ENCODE measurements around the gene EPHA6.

DNA sequence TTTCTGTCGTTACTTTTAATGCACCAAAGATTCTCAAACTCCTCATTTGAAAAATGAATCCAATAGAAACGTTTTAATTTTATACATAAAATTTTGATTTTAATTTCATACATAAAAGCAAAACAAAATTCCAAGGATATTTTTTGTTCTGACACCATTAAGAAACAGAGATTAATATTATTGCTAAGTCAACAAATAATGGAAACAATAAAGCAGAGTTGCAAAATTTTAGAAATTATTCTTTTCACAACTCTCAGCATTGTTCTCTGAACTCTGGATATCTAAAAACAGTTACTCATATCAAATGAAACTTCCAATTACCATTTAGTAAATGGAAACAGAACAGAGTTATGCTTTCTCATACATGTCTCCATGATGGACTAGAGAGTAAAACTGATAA lies 260.2 kb downstream of the EPHA6 start:
- no peak for TF ChIP-seq EZH2 (IDR thresholded peaks at IDR 0.05; ENCODE audit: borderline replicate concordance, low read depth, low read length, severe bottlenecking)
- TF ChIP-seq, protein P1, sequence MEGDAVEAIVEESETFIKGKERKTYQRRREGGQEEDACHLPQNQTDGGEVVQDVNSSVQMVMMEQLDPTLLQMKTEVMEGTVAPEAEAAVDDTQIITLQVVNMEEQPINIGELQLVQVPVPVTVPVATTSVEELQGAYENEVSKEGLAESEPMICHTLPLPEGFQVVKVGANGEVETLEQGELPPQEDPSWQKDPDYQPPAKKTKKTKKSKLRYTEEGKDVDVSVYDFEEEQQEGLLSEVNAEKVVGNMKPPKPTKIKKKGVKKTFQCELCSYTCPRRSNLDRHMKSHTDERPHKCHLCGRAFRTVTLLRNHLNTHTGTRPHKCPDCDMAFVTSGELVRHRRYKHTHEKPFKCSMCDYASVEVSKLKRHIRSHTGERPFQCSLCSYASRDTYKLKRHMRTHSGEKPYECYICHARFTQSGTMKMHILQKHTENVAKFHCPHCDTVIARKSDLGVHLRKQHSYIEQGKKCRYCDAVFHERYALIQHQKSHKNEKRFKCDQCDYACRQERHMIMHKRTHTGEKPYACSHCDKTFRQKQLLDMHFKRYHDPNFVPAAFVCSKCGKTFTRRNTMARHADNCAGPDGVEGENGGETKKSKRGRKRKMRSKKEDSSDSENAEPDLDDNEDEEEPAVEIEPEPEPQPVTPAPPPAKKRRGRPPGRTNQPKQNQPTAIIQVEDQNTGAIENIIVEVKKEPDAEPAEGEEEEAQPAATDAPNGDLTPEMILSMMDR (IDR thresholded peaks at IDR 0.05; ENCODE audit: extremely low read depth in 1 of 2, insufficient read depth in 1 of 2, low read depth in 1 of 2, low read length in 2 of 2): no peak

All from endothelial cell of umbilical vein (primary cell).